Measurements from ENCODE around the gene PCMTD2. TPM values are rescaled to one million over a fixed set of nuclear protein-coding genes. Genes with fewer than 3 reads are reported as not detected.
A peak's percentile ranks its signal among the peaks of the same experiment; 100 is the strongest.

Gene PCMTD2
- 10 to 100 TPM; 26.1 to 33.8 TPM for total RNA-seq
- long read RNA-seq, transcript PCMTD2-203 (6 exons, 3,843 nt), result major isoform, 12 of 24 reads
- long read RNA-seq, partial matches to known transcripts, result 2 of 24 reads
- long read RNA-seq, other reads (novel, unspliced or antisense), result 8 of 24 reads

DNA sequence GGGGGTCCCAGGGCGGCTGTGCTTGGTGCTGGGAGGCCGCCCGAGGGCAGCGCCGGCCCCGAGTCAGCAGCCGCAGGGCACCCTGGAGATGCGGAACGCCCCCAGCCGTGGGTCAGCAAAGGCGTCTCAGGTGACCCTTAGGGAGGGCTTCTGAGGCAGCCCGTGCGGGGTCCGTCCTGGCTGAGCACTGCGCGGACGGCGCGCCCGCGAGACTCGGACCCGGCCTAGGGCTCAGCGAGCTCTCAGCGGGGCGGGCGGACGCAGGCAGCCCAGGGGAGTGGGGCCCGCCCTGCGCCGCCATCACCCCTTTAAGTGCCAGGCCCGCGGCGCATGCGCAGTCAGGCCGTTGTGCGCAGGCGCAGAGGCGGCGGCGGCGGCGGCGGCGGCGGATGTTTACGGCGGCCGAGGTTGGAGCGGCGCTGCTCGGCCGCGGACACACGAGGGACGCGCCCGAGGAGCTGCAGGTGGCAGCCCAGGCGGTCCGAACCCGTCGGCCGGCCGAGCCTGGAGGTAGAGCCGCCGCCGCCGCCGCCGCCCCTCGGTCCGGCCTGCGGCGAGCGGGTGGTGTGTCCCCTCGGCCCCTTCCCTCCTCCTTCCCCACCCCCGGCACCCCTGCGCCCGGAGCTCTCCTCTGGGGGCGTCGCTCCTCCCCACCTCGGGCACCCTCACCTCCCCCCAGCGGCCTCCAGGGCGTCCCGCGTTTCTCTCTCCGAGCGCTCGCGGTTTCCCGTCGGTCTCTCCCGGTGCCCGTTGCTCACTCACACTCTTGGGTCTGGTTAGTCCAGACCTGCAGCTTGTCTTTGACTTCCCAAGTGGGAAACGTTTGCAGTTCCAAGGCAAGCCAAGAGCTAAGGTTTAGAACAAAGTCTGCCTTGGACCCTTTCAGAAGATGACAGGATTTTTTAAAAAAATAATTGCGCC lies at the start of gene PCMTD2:
Gene PCMTD2, plus strand, starts transcription at position 388 of the 921 bp plus-strand sequence. CDS start 4,218 bp downstream, outside the sequence.
- intact Hi-C loops (cut with DNase I, micrococcal nuclease), result no loop called here
- ATAC-seq (peak; percentile 93), DNase-seq (peak; percentile 64 to 86)

DNA sequence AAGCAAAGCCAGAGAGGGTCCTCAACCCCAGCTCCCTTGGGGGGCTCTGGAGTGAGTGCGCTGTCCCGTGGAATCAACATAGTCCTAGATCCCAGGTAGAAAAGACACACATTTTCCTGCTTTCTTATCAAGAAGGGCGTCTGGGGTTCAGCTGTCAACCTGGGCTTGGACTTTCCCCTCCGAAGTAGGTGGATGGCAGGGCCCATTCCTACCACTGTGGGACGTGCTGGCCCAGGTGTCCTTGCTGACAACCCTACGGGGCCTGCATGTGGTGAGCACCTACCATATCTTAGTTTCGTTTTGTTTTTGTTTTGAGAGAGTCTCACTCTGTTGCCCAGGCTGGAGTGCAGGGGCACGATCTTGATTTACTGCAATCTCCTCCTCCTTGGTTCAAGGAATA lies 48.9 kb upstream of the PCMTD2 start:
- intact Hi-C loops (cut with DNase I, micrococcal nuclease), result no loop called here
- DNase-seq (no peak), ATAC-seq (no peak)

DNA sequence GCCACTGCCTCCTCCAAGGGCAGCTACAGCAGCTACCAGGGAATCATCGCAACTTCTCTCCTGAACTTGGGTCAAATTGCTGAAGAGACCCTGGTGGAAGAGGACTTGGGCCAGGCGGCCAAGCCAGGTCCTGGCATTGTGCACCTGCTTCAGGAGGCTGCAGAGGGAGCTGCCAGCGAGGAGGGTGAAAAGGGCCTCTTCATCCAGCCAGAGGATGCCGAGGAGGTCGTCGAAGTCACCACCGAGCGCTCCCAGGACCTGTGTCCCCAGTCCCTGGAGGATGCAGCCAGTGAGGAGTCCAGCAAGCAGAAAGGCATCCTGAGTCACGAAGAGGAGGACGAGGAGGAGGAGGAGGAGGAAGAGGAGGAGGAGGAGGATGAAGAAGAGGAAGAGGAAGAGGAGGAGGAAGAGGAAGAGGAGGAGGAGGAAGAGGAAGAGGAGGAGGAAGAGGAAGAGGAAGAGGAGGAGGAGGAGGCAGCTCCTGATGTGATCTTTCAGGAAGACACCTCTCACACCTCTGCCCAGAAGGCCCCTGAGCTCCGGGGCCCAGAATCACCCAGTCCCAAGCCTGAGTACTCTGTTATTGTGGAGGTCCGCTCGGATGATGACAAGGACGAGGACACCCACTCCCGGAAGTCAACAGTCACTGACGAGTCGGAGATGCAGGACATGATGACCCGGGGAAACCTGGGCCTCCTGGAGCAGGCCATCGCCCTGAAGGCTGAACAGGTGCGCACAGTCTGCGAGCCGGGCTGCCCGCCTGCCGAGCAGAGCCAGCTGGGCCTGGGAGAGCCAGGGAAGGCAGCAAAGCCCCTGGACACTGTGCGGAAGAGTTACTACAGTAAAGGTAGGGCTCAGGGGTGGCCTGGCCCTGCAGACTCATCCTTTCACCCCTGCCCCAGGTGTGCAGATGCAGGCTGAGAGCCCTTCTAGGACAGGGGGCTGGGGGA lies 47.6 kb upstream of the PCMTD2 start:
- intact Hi-C loops (cut with DNase I, micrococcal nuclease), result no loop called here
- DNase-seq, result no peak

DNA sequence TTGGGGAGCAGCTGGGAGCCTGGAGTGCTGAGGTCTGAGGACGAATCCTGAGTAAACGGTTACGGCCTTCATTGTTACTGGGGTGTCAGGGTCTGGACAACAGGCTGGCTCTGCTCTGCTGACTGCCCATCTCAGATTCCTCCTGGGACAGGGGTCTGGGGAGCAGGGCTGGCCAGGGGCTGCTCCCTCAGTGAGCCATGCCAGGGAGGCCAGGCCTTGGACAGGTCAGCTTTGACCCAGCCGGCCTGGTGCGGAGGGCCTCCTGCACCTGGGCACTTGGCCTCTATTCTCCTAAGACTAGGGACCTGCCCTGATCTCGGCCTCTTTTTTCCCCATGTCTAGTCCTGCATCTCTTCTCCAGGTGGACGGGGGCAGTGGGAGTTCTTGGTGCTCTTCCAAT lies 46.4 kb upstream of the PCMTD2 start:
- ATAC-seq (no peak), DNase-seq (no peak)
- intact Hi-C loops (cut with DNase I, micrococcal nuclease), result no loop called here

More for the DNA sequence above, 47.6 kb upstream of the PCMTD2 start:
- ATAC-seq, result no peak

DNA sequence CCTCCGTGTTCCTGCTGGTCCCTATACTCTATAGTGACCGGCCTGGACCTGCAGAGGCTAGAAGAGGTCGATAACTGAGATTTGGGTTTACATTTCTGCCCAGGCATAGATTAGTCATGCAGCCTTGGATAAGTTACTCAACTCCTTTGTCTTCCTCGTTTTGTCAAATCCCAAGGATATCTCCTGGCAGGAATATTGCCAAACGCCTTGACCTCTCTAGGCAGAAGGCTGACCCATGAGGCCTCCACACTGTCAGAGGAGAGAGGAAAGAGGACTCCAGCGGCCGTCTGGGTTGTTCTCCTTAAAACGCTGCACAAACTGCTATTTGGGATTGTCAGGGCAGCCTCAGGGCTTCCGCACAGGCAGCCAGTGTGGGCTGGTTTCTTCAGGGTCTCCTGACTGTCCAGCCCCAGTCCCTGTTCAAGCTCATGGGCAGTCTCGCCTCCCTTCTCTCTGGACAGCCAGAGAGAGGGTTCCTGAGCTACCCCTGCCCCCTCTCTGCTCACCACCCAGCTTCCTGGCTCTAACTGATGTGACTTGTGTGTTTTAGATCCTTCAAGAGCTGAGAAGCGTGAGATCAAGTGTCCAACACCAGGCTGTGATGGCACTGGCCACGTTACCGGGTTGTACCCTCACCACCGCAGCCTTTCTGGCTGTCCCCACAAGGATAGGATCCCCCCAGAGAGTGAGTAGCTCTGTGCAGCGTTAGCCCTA lies 44.7 kb upstream of the PCMTD2 start:
- DNase-seq (no peak), ATAC-seq (no peak)
- intact Hi-C loops (cut with DNase I, micrococcal nuclease), result no loop called here

DNA sequence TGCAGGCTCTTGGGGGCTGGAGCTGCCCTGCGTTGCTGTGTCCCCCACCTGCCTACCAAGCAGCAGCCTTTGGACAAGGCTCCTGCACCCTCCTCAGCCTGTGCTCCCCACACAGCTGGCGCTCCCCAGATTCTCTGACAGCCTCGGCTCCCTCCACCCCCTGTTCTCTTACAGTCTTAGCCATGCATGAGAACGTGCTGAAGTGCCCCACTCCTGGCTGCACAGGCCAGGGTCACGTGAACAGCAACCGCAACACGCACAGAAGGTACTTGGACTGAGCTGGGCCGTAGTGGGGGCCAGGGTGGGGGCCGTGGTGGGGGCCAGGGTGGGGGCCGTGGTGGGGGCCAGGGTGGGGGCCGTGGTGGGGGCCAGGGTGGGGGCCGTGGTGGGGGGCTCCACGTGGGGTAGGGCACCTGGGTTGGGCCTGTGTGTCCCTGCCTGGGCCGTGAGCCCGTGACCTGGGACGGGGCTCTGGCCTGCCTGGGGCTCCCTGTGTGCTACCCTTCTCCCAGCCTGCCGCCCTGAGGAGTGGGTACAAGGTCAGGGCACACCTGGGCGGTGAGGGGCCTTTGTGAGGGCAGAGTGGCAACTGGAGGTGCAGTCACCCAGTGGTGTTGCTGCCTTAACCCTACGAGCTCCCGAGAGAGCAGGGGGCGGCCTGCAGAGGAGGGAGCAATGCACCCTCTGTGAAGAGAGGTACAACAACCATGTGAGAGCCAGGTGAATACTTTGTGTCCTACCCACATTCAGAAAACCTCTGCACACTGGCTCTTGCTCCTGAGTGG lies 43.5 kb upstream of the PCMTD2 start:
- intact Hi-C loops (cut with DNase I, micrococcal nuclease), result no loop called here
- no peak for DNase-seq
- no peak for ATAC-seq

DNA sequence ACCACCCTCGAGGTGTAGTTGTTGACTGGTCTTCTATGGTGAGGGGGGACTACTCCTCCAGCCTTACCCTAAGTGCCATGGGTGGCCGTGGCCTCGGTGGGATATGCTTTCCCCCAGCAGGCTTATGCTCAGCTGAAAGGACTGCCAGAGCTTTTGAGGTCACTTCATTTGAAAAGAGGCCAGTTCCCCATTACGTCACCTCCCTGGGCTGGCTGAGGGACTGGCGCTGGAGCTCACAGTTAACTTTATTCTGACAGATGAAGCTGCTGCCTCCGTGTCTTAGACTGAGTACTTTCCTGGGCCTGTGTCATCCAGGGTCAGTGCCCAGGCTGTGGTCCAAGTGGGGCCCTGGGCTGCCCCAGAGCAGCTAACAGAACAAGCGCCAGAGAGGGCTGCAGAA lies 42.8 kb upstream of the PCMTD2 start:
- ATAC-seq, result no peak
- DNase-seq, result no peak
- intact Hi-C loops (cut with DNase I, micrococcal nuclease), result no loop called here

DNA sequence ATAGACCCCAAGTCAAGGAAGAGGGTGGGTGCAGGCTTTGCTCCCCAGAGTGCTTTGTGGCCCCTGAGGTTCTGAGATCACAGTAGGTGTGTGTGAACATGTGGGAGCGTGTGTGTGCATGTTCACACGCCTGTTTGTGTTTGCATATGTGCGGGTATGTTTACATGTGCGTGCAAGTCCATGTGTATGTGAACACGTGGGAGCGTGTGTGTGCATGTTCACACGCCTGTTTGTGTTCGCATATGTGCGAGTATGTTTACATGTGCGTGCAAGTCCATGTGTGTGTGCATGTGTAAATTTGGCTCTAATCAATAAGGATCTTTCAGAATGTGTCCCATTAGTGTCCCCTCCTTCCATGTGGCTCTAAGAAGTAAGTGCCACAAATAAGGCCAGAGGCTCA lies 41.4 kb upstream of the PCMTD2 start:
- no peak for ATAC-seq
- intact Hi-C loops (cut with DNase I, micrococcal nuclease), result no loop called here

DNA sequence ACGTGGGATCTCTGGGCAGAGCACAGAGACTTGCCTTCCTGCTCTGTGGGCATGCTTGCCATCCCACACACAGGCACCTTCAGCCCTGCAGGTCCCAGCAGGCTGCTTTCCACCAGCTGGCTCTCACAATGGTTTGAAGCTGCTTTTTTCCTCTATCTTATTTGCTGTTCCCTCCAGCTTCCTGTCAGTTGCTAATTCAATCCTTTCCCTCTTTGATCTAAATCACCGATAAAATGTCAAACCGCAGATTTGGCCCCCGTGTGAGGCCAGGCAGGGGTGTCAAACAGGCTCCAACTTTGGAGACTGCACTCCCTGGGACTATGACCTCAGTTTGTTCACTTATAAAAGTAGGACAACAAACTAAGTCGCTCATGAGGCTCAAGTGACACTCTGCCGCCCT lies 40.6 kb upstream of the PCMTD2 start:
- DNase-seq (no peak), ATAC-seq (no peak)
- intact Hi-C loops (cut with DNase I, micrococcal nuclease), result no loop called here

More for the DNA sequence above, 41.4 kb upstream of the PCMTD2 start:
- DNase-seq, result no peak

DNA sequence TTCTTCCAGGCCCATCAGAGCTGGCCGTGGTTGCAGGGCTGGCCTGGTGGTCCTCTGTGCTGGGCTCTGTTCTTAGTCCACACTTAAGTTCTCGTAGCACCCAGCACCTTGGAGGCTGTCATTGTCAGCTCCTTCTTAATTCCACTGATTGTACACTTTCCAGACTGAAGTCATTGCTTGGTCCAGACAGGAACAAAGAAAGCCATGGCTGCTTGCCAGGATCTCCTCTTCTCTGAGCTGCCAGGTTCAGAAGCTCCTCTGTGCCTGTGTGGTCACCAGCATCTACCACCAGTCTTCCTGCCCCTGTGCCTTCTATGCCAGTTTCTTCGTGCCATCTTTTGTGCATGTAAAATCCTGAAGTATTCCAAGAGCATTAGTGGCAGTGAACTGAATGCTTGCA lies 39.5 kb upstream of the PCMTD2 start:
- intact Hi-C loops (cut with DNase I, micrococcal nuclease), result no loop called here
- ATAC-seq, result no peak
- no peak for DNase-seq

DNA sequence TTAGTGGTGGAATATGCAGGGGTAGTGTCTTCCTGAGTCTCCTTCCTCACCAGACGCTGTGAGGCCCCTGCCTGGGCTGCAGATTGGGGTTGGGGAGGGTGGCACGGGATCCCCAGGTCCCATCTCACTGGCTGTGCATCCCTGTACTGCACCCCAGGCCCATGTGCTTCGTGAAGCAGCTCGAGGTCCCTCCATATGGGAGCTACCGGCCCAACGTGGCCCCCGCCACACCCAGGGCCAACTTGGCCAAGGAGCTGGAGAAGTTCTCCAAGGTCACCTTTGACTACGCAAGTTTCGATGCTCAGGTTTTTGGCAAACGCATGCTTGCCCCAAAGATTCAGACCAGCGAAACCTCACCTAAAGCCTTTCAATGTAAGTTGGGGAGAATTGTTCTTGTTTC lies 38.6 kb upstream of the PCMTD2 start:
- ATAC-seq (no peak), DNase-seq (no peak)
- intact Hi-C loops (cut with DNase I, micrococcal nuclease), result no loop called here

DNA sequence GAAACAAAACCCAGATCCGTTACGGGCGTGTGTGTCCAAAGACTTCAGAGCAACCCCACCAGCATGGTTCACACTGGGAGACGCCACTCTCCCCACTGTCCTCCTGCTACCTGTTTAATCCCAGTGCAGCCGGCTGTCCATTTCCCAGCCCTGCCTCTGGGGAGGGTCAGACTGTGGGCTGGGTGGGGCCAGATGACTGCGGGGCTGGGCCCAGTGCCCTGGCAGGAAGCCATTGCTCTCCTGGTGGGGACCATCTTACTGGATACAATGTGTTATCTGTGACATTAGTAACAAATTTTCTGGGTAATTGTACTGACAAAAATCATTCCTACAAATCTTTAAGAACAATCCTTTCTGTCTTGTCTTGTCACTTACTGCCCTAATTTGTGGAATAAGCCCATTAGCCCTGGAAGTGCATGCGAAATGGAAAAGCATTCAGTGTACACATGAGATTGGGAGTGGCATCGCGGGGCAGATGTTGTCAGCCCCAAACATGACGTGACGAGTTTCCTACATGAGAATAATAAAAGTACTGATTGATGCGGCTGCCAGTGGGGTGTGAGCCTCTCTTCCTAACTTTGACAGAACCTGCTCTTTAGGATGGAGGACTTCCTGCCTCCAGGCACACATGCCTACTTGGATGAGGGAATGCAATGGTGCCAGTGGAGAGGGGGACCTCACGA lies 37.9 kb upstream of the PCMTD2 start:
- DNase-seq (peak in 1 of 2 donors; percentile 23), ATAC-seq (peak; percentile 56)
- intact Hi-C loops (cut with DNase I, micrococcal nuclease), result no loop called here

DNA sequence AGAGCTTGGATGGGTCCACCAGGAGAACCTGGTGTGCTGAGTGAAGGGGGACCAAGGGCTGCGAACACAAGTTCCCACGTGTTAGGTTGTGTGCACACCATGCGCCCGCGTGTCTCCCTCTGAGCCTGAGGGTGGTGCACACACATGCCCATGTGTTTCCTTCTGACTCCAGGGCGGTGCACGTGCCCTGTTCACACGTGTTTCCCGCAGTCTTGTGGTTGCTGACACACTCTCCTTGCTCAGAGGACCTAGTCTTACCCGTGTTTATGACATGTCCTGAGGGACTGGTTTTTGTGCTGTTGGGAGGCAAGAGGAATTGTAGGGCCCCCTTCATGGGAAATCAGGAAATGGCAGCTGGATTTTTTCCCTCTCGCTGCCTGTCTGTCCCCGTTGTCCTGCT lies 36.3 kb upstream of the PCMTD2 start:
- ATAC-seq (no peak), DNase-seq (no peak)
- intact Hi-C loops (cut with DNase I, micrococcal nuclease), result no loop called here

DNA sequence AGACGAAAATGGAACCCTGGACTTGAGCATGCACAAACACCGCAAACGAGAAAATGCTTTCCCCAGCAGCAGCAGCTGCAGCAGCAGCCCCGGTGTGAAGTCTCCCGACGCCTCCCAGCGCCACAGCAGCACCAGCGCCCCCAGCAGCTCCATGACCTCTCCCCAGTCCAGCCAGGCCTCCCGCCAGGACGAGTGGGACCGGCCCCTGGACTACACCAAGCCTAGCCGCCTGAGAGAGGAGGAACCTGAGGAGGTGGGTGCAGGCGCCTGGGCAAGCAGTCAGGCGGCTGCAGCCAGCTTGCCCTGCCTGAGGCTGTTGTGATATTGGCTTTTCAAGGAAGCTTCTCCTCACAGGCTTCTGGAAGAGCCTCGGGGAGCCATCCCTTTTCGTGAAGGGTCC lies 35.8 kb upstream of the PCMTD2 start:
- DNase-seq, result no peak
- no peak for ATAC-seq
- intact Hi-C loops (cut with DNase I, micrococcal nuclease), result no loop called here

DNA sequence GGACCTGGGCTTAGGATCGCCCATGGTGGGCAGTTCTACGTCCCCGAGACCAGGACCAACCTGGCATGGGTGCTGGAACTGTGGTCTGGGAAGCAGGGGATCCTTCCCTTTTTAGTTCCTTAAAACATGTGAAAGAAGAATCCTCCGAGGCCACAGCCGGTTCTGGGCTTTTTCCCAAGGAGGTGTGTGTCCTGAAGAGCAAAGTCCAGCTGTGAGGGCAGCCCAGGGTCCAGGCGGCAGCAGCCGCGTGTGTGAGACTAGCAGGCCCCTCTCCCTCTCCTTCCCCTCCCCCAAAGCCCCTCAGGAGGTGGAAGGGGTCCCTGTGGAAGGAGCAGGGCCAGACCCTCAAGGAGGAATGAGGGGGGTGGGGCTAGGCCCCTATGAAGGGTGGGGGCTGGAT lies 35.1 kb upstream of the PCMTD2 start:
- peak; percentile 60 for ATAC-seq
- intact Hi-C loops (cut with DNase I, micrococcal nuclease), result no loop called here
- no peak for DNase-seq

DNA sequence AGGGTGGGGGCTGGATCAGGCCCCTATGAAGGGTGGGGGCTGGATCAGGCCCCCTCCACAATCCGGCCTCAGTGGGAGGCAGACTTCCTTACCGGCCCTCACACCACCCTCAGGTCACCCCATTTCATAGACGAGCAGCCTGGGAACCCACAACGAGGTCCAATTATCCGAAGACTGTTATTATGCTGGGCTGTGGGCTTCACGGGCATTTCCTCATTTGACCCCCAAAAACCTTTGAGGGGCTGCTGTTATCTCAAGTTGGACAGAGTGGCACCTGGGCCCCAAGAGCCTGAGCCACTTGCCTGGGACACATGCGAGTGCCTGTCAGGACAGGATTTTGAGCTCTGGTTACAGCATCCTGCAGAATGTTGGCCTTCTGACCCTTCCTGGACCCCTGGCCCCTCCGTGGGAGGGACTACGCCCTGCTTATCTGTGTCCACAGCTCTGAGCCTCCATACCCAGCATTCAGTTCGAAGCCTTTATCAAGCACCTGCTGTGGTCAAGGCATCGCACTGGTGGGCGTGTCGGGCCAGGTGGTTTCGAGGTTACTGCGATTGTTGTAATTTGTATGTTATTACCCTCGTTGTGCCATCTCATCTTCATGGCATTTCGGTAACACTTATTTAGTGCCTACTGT lies 34.5 kb upstream of the PCMTD2 start:
- peak; percentile 42 for ATAC-seq
- no peak for DNase-seq
- intact Hi-C loops (cut with DNase I, micrococcal nuclease), result no loop called here

DNA sequence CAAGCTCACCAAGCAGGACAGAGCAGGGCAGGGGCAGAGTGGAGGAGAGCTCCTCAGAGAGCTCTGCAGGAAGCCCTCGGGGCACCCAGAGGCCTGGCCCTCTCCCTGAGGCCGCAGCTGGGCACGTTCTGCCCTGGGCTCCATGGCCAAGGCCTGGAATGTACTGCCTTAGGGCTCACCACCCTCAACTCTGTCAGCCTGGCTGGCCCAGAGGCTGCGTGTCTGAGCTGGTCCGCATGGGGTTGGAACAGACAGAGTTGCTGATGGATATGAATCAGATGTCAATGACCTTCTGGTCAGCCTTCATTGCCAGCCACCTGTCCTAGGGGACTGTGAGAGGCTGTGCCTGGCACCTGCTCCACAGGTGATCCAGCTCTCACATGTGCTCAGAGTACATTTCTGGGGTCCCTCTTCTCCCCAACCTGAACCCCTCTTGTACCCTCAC lies 33.2 kb upstream of the PCMTD2 start:
- intact Hi-C loops (cut with DNase I, micrococcal nuclease), result no loop called here
- DNase-seq, result no peak
- no peak for ATAC-seq
